Progenitor cell of endocrine pancreas (in vitro differentiated cells): ENCODE measurements around the gene ABLIM2. TPM values are rescaled to one million over a fixed set of nuclear protein-coding genes. Genes with fewer than 3 reads are reported as not detected.

Source experiments
- DNase-seq: peaks from one replicate; pipeline ENCODE4 v3.0.0; 2021; ENCODE audit warnings: low spot score; ENCODE audit not compliant: unreplicated experiment
- H3K27ac Mint-ChIP-seq: 2 replicates; pipeline ENCODE4 v1.8.0; 2021; ENCODE audit warnings: mild to moderate bottlenecking, moderate library complexity, mixed read lengths
- H3K27me3 Mint-ChIP-seq: 2 replicates; pipeline ENCODE4 v1.8.0; 2021; ENCODE audit warnings: mixed read lengths
- H3K36me3 Mint-ChIP-seq: 2 replicates; pipeline ENCODE4 v1.8.0; 2022; ENCODE audit warnings: mixed read lengths; ENCODE audit not compliant: insufficient read depth
- H3K4me1 Mint-ChIP-seq: 2 replicates; pipeline ENCODE4 v1.8.0; 2021; ENCODE audit warnings: low read depth, mixed read lengths
- H3K4me3 Mint-ChIP-seq: 2 replicates; pipeline ENCODE4 v1.8.0; 2021; ENCODE audit warnings: low read depth, mild to moderate bottlenecking, moderate library complexity, mixed read lengths
- H3K9me3 Mint-ChIP-seq: 2 replicates; pipeline ENCODE4 v1.8.0; 2021; ENCODE audit warnings: low read depth, mixed read lengths
- total RNA-seq: library from RNA; stranded (reverse); gene quantifications from 2 replicates; pipeline ENCODE4 v1.2.1, GENCODE V29; 2021
- TF ChIP-seq, protein P1 (sequence below): fragments of 200-600 bp; sonication (generic); IDR thresholded peaks from one replicate; pipeline ENCODE4 v1.5.0; 2021; ENCODE audit warnings: antibody characterized with exemption, mild to moderate bottlenecking; ENCODE audit not compliant: unreplicated experiment

ABLIM2 gene
- total RNA-seq, 1 donor from 2014 or later = 5.7 TPM

GRCh38 chr4:8000721-8001491 is 157.7 kb downstream of the ABLIM2 start:
- Mint-ChIP-seq H3K4me3 (no peak overlapping the region), H3K4me1 (peaks cover 5% of the 10 kb centered on the region), H3K27ac (no peak overlapping the region), H3K27me3 (peaks cover 9% of the 10 kb centered on the region), H3K36me3 (no peaks in the 10 kb centered on the region), H3K9me3 (no peaks in the 10 kb centered on the region)
- no peak for DNase-seq
- TF ChIP-seq, protein P1, sequence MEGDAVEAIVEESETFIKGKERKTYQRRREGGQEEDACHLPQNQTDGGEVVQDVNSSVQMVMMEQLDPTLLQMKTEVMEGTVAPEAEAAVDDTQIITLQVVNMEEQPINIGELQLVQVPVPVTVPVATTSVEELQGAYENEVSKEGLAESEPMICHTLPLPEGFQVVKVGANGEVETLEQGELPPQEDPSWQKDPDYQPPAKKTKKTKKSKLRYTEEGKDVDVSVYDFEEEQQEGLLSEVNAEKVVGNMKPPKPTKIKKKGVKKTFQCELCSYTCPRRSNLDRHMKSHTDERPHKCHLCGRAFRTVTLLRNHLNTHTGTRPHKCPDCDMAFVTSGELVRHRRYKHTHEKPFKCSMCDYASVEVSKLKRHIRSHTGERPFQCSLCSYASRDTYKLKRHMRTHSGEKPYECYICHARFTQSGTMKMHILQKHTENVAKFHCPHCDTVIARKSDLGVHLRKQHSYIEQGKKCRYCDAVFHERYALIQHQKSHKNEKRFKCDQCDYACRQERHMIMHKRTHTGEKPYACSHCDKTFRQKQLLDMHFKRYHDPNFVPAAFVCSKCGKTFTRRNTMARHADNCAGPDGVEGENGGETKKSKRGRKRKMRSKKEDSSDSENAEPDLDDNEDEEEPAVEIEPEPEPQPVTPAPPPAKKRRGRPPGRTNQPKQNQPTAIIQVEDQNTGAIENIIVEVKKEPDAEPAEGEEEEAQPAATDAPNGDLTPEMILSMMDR = no peak

GRCh38 chr4:8000247-8000646 is 158.4 kb downstream of the ABLIM2 start:
- no peak overlapping the region for H3K4me3 Mint-ChIP-seq
- H3K4me1 Mint-ChIP-seq = peaks cover 5% of the 10 kb centered on the region
- H3K36me3 Mint-ChIP-seq = no peaks in the 10 kb centered on the region
- DNase-seq = no peak
- no peak overlapping the region for H3K27ac Mint-ChIP-seq
- no peaks in the 10 kb centered on the region for H3K9me3 Mint-ChIP-seq
- TF ChIP-seq, protein P1 = no peak
- H3K27me3 Mint-ChIP-seq = peaks cover 9% of the 10 kb centered on the region

DNA sequence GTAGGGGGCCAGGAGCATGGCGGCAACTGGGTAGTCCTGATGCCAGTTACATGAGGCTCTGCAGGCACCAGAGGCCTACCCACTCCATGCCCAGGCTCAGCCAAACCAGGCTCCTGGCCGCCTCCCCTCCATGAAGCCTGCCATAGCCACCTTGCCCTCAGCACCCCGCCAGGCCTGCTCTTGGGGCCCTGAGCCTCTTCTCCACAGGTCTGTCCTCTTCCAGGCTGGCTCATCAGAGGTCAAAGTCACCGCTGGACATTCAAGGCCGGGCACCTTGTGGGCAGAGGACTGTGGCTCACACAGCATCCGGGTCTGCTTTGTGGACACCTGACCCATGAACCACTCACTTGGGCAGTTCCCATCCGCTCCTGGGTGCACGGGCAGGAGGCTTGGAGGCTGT is 158.9 kb downstream of the ABLIM2 start:
- H3K36me3 Mint-ChIP-seq = no peaks in the 10 kb centered on the region
- H3K9me3 Mint-ChIP-seq = no peaks in the 10 kb centered on the region
- no peak overlapping the region for H3K4me3 Mint-ChIP-seq
- H3K27me3 Mint-ChIP-seq = peaks cover 9% of the 10 kb centered on the region
- no peak overlapping the region for H3K27ac Mint-ChIP-seq
- no peak for DNase-seq
- H3K4me1 Mint-ChIP-seq = peaks cover 5% of the 10 kb centered on the region
- TF ChIP-seq, protein P1 = no peak

DNA sequence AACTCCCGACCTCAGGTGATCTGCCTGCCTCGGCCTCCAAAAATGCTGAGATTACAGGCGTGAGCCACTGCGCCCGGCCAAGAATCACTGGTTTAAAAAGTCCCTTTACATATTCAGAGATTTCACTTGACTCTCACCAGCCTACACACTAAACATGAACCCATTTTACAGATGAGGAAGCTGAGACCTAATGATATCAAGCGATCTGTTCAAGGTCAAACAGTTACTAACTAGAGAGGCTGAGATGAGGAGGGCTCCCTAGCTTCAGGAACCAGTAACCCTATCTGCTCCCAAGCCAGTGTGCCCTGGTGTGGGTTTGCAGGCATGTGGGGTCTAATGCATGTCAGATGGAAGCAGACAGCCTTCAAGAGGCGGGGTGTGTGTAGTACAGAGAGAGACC is 159.3 kb downstream of the ABLIM2 start:
- TF ChIP-seq, protein P1 = no peak
- H3K9me3 Mint-ChIP-seq = no peaks in the 10 kb centered on the region
- no peak overlapping the region for H3K27ac Mint-ChIP-seq
- H3K4me1 Mint-ChIP-seq = peaks cover 2% of the 10 kb centered on the region
- peaks cover 9% of the 10 kb centered on the region for H3K27me3 Mint-ChIP-seq
- H3K36me3 Mint-ChIP-seq = no peaks in the 10 kb centered on the region
- DNase-seq = no peak
- H3K4me3 Mint-ChIP-seq = no peak overlapping the region

- no peak for DNase-seq
- H3K27me3 Mint-ChIP-seq = peaks cover 9% of the 10 kb centered on the region
- H3K27ac Mint-ChIP-seq = no peak overlapping the region
- peaks cover 2% of the 10 kb centered on the region for H3K4me1 Mint-ChIP-seq
- H3K4me3 Mint-ChIP-seq = no peak overlapping the region
- H3K9me3 Mint-ChIP-seq = no peaks in the 10 kb centered on the region
- H3K36me3 Mint-ChIP-seq = no peaks in the 10 kb centered on the region
- TF ChIP-seq, protein P1 = no peak
These were observed 160.2 kb downstream of the ABLIM2 start for GRCh38 chr4:7998447-7998846.
